HG02885 (cell line): Measurements from ENCODE around the gene MAML3.

ENCODE experiments used
- ATAC-seq: cut with Tn5 transposase; IDR thresholded peaks from one replicate; pipeline ENCODE4 v1.9.1; 2021; ENCODE audit warnings: mild to moderate bottlenecking; ENCODE audit not compliant: unreplicated experiment, poor library complexity

Gene MAML3

GRCh38 chr4:140084385-140084784 lies 69.6 kb downstream of the MAML3 start:
- ATAC-seq = no peak

GRCh38 chr4:140082391-140082755 lies 71.6 kb downstream of the MAML3 start:
- ATAC-seq = no peak

- no peak for ATAC-seq
Observed at GRCh38 chr4:140081641-140082390, 72.2 kb downstream of the MAML3 start.

GRCh38 chr4:140080883-140081282 lies 73.1 kb downstream of the MAML3 start:
- no peak for ATAC-seq

- no peak for ATAC-seq
Observed at GRCh38 chr4:140078366-140078765, 75.6 kb downstream of the MAML3 start.

- ATAC-seq = no peak
Observed at GRCh38 chr4:140076307-140076706, 77.7 kb downstream of the MAML3 start.

GRCh38 chr4:140071806-140072205 lies 82.2 kb downstream of the MAML3 start:
- ATAC-seq = peak; percentile 89

GRCh38 chr4:140070973-140071372 lies 83.0 kb downstream of the MAML3 start:
- ATAC-seq = no peak

- no peak for ATAC-seq
Observed at GRCh38 chr4:140070366-140070765, 83.6 kb downstream of the MAML3 start.

GRCh38 chr4:140069066-140069465 lies 84.9 kb downstream of the MAML3 start:
- no peak for ATAC-seq

- no peak for ATAC-seq
Observed at GRCh38 chr4:140068271-140068670, 85.7 kb downstream of the MAML3 start.

GRCh38 chr4:140066031-140066930 lies 87.7 kb downstream of the MAML3 start:
- no peak for ATAC-seq

GRCh38 chr4:140065393-140065792 lies 88.6 kb downstream of the MAML3 start:
- no peak for ATAC-seq

- no peak for ATAC-seq
Observed at GRCh38 chr4:140061659-140062289, 92.2 kb downstream of the MAML3 start.

GRCh38 chr4:140061194-140061593 lies 92.8 kb downstream of the MAML3 start:
- ATAC-seq = no peak

GRCh38 chr4:140059159-140059558 lies 94.8 kb downstream of the MAML3 start:
- ATAC-seq = no peak

GRCh38 chr4:140057701-140058100 lies 96.3 kb downstream of the MAML3 start:
- ATAC-seq = no peak

- ATAC-seq = no peak
Observed at GRCh38 chr4:140056015-140056414, 98.0 kb downstream of the MAML3 start.

GRCh38 chr4:140054861-140055260 lies 99.1 kb downstream of the MAML3 start:
- no peak for ATAC-seq

- no peak for ATAC-seq
Observed at GRCh38 chr4:140053185-140053584, 100.8 kb downstream of the MAML3 start.

- ATAC-seq = no peak
Observed at GRCh38 chr4:140052050-140052449, 101.9 kb downstream of the MAML3 start.
